GM12872 (cell line): Measurements from ENCODE around the gene SPOCK1.

Source experiments
- CTCF ChIP-seq: IDR thresholded peaks from 3 replicates; pipeline ENCODE4 v1.5.1; 2011; ENCODE audit warnings: low read depth, mild to moderate bottlenecking, low read length, moderate library complexity; ENCODE audit not compliant: insufficient read depth

Gene SPOCK1

GRCh38 chr5:137335493-137335892 is 163.6 kb downstream of the SPOCK1 start:
- TF ChIP-seq CTCF, result no peak

GRCh38 chr5:137333928-137334327 is 165.2 kb downstream of the SPOCK1 start:
- TF ChIP-seq CTCF, result no peak

GRCh38 chr5:137333475-137333874 is 165.7 kb downstream of the SPOCK1 start:
- TF ChIP-seq CTCF, result no peak

GRCh38 chr5:137332296-137332695 is 166.8 kb downstream of the SPOCK1 start:
- no peak for TF ChIP-seq CTCF

GRCh38 chr5:137329586-137330296 is 169.4 kb downstream of the SPOCK1 start:
- TF ChIP-seq CTCF, result no peak

- TF ChIP-seq CTCF, result no peak
Measured at GRCh38 chr5:137328991-137329390, 170.1 kb downstream of the SPOCK1 start.

- no peak for TF ChIP-seq CTCF
Measured at GRCh38 chr5:137328463-137328862, 170.7 kb downstream of the SPOCK1 start.
